Hepatocyte (in vitro differentiated cells): ENCODE results near the gene OVCH2.

Experiments
- CTCF ChIP-seq: fragments of 200-600 bp; sonication (generic); IDR thresholded peaks from 2 replicates; pipeline ENCODE4 v1.5.1; 2016; ENCODE audit warnings: antibody characterized with exemption, mild to moderate bottlenecking; ENCODE audit not compliant: poor library complexity
- EZH2 ChIP-seq: fragments of 200-600 bp; sonication (generic); IDR thresholded peaks from 2 replicates; pipeline ENCODE4 v1.6.1; 2016; ENCODE audit warnings: antibody characterized with exemption, mild to moderate bottlenecking, borderline replicate concordance
- EZH2phosphoT487 ChIP-seq: fragments of 200-600 bp; sonication (generic); IDR thresholded peaks from one replicate; pipeline ENCODE4 v1.6.1; 2018; ENCODE audit warnings: antibody characterized with exemption, mild to moderate bottlenecking, low read depth, moderate library complexity; ENCODE audit not compliant: unreplicated experiment, severe bottlenecking

- TF ChIP-seq CTCF (no peak), EZH2phosphoT487 (no peak), EZH2 (no peak)
These were observed 34.7 kb downstream of the OVCH2 start for GRCh38 chr11:7671347-7672215.
